Liver (tissue), 9 donors: ENCODE data around the gene BRAF. TPM values are rescaled to one million over a fixed set of nuclear protein-coding genes. Genes with fewer than 3 reads are reported as not detected.

Experiments
- DNase-seq: peaks from one replicate; pipeline ENCODE4 v3.0.0-alpha.2; 2017; ENCODE audit warnings: low spot score
- H3K27ac ChIP-seq, 2 donors: one replicate each; pipeline ENCODE4 v1.7.0; 2013; ENCODE audit warnings: inconsistent platforms in 2 of 2, low read length in 2 of 2, control low read depth in 1 of 2, low read depth in 1 of 2, mild to moderate bottlenecking in 1 of 2
- H3K27me3 ChIP-seq, 4 donors: one replicate each; pipeline versions ENCODE4 v1.6.1 to v1.7.0; 2013; ENCODE audit warnings: low read length in 3 of 4, inconsistent platforms in 1 of 4, mild to moderate bottlenecking in 1 of 4, moderate library complexity in 1 of 4; ENCODE audit not compliant: control insufficient read depth in 4 of 4, insufficient read depth in 4 of 4
- H3K36me3 ChIP-seq, 4 donors: one replicate each; pipeline versions ENCODE4 v1.6.1 to v1.7.0; 2013; ENCODE audit warnings: low read length in 3 of 4, mild to moderate bottlenecking in 3 of 4, low read depth in 1 of 4, moderate library complexity in 1 of 4; ENCODE audit not compliant: control insufficient read depth in 4 of 4, insufficient read depth in 3 of 4
- H3K4me1 ChIP-seq, 4 donors: one replicate each; pipeline versions ENCODE4 v1.6.1 to v1.7.0; 2013; ENCODE audit warnings: low read length in 3 of 4, mild to moderate bottlenecking in 3 of 4, moderate library complexity in 1 of 4; ENCODE audit not compliant: control insufficient read depth in 4 of 4, insufficient read depth in 4 of 4
- H3K4me3 ChIP-seq, 3 donors: one replicate each; pipeline versions ENCODE4 v1.6.1 to v1.7.0; 2013; ENCODE audit warnings: low read length in 3 of 3, control low read depth in 1 of 3, low read depth in 1 of 3, mild to moderate bottlenecking in 1 of 3
- H3K9ac ChIP-seq, 2 donors: one replicate each; pipeline ENCODE4 v1.7.0; 2013; ENCODE audit warnings: low read length in 2 of 2, mild to moderate bottlenecking in 2 of 2, moderate library complexity in 2 of 2, control low read depth in 1 of 2, low read depth in 1 of 2
- H3K9me3 ChIP-seq, 4 donors: one replicate each; pipeline versions ENCODE4 v1.6.1 to v1.7.0; 2013; ENCODE audit warnings: low read length in 3 of 4; ENCODE audit not compliant: control insufficient read depth in 4 of 4
- CTCF ChIP-seq: fragments of 150-350 bp; IDR thresholded peaks from 2 replicates; pipeline ENCODE4 v1.5.1; 2017; ENCODE audit warnings: improper control_type of control experiment, low read depth, low read length; ENCODE audit not compliant: missing input control
- EGR1 ChIP-seq, 2 donors: IDR thresholded peaks; 2 replicates each; pipeline ENCODE4 v1.6.1; 2016 to 2018; ENCODE audit warnings: antibody characterized with exemption in 2 of 2, low read depth in 2 of 2
- FOXA2 ChIP-seq: IDR thresholded peaks from 2 replicates; pipeline ENCODE4 v1.6.1; 2016; ENCODE audit warnings: antibody characterized with exemption
- HNF4A ChIP-seq, 2 donors: conservative IDR thresholded peaks; 2 replicates each; pipeline ENCODE4 v1.6.1; 2016; ENCODE audit warnings: antibody characterized with exemption in 2 of 2, mild to moderate bottlenecking in 2 of 2
- JUND ChIP-seq, 2 donors: IDR thresholded peaks; 2 replicates each; pipeline ENCODE4 v1.6.1; 2016; ENCODE audit warnings: antibody characterized with exemption in 2 of 2
- MAX ChIP-seq: IDR thresholded peaks from 2 replicates; pipeline ENCODE4 v1.6.1; 2016; ENCODE audit warnings: antibody characterized with exemption
- NR2F2 ChIP-seq: IDR thresholded peaks from 2 replicates; pipeline ENCODE4 v1.6.1; 2016; ENCODE audit warnings: antibody characterized with exemption
- RXRA ChIP-seq, 2 donors: IDR thresholded peaks; 2 replicates each; pipeline ENCODE4 v1.6.1; 2017 to 2018; ENCODE audit warnings: antibody characterized with exemption in 2 of 2, mild to moderate bottlenecking in 1 of 2
- SP1 ChIP-seq: IDR thresholded peaks from 2 replicates; pipeline ENCODE4 v1.6.1; 2018; ENCODE audit warnings: antibody characterized with exemption, mild to moderate bottlenecking
- YY1 ChIP-seq: IDR thresholded peaks from 2 replicates; pipeline ENCODE4 v1.6.1; 2016; ENCODE audit warnings: antibody characterized with exemption, mild to moderate bottlenecking
- WGBS: extraction: QIAGEN DNeasy Blood & Tissue Kit; methylation state at CpG from one replicate; pipeline ENCODE4 v1.1.7; 2013; 5-methylcytosine and 5-hydroxymethylcytosine counted together
- polyA plus RNA-seq, 2 donors: library from polyadenylated mRNA; stranded (reverse) in 1 of 2; unstranded in 1 of 2; fragments of 200-250 nt in 1 of 2; fragments of >200 nt in 1 of 2; fragmentation: Nextera tagmentation in 1 of 2; extraction: Ambion mirVana in 1 of 2; gene quantifications; one replicate each; pipeline versions ENCODE4 v1.2.1 to v1.2.3, GENCODE V29; 2013 to 2015
- total RNA-seq, 2 donors: library from RNA; depleted of rRNA; stranded (reverse); fragments of >200 nt; gene quantifications; one replicate each; pipeline ENCODE4 v1.2.3, GENCODE V29; 2014
- TF ChIP-seq, protein P1 (sequence below): IDR thresholded peaks from 2 replicates; pipeline ENCODE4 v1.6.1; 2016; ENCODE audit warnings: antibody characterized with exemption, mild to moderate bottlenecking
- TF ChIP-seq, protein P2 (sequence below): IDR thresholded peaks from 2 replicates; pipeline ENCODE4 v1.6.1; 2016; ENCODE audit warnings: antibody characterized with exemption
- donor health status: healthy.
- donor health status: healthy.
- donor health status: healthy.
- donor health status: healthy.
- donor health status: healthy.

The BRAF gene
- total and polyA plus RNA-seq, 4 donors = 2.6 to 21.9 (median 14.0) TPM

DNA sequence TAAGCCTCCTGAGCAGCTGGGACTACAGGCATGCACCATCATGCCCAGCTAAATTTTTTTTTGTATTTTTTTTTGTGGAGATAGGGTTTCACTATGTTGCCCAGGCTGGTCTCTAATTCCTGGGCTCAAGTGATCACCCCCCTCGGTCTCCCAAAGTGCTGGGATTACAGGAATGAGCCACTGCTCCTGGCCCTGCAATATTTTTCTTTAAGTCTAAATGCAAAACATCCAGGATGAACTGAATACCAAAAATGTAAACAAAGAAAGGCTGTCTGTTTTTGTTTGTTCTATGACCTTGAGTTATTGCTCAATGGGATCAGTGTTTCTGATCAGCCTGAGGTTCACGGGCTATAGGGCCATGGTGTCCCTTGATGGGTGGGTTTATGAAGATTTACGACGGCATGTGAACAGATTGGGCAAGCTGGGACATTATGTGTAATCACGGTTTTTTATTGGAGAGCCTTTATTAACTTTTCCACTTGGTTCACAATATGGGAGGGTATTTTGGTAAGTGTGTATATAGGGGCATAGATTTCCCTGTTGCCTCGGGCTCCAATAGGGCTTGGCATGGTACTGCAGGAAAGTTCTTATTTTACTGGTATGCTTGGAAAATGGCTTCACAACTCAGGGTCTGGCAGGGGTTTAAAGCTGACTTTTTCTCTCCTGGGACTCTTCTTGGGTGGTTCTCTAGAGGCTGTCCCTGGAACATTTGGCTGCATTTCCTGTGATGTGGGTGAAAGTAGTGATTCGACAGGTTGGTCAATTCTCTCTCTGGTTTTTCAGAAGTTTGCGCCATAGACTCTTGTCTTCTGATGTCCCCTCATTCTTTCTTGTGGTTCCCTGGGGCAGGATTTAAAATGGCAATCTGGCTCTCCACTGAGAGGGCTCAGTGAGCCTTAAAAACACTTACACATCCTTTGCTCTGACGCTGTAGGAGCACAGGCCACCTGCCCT, 48.4 kb upstream of the BRAF start (continued):
- TF ChIP-seq MAX (no peak), JUND (IDR thresholded peaks at IDR 0.05) (no peak)

- DNase-seq = no peak
- H3K27me3 ChIP-seq = no peaks in the 10 kb centered on the region
- WGBS = 51% methylated on average over 2 of the region's 2 CpGs
Measured at GRCh38 chr7:140972344-140972743, 47.6 kb upstream of the BRAF start.

DNA sequence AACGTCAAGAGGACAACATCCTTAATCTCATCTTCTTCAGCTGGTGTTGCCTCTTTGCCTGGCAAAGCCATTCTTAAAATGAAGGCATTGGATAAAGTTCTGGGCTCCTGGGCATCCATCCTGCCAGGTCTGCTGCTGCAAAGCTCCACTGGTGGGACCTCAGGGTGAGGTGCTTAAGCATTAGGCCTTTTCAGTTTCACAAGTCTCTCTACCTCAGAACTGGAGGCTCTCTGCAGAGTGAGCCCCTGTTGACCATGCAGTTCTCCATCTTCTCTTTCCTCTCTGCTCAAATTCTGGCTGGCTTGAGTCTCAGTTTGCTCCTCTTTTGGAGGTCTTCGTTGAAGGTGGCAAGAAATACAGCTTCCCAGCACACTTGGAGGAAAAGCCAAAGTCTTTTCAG, 42.7 kb upstream of the BRAF start:
- Histone ChIP-seq H3K27me3 (no peaks in the 10 kb centered on the region), H3K9ac (no peak overlapping the region), H3K4me3 (no peak overlapping the region), H3K36me3 (no peaks in the 10 kb centered on the region), H3K9me3 (no peaks in the 10 kb centered on the region), H3K4me1 (peaks cover 0 to 5% (median 2%) of the 10 kb centered on the region in 4 donors), H3K27ac (no peak overlapping the region)
- DNase-seq = no peak
- 79% methylated on average over 2 of the region's 2 CpGs for WGBS
- TF ChIP-seq RXRA (IDR thresholded peaks at IDR 0.05) (no peak), CTCF (no peak), JUND (IDR thresholded peaks at IDR 0.05) (no peak), SP1 (no peak), EGR1 (IDR thresholded peaks at IDR 0.05; ENCODE audit: low read depth in 2 of 2) (no peak)
- TF ChIP-seq, protein P1, sequence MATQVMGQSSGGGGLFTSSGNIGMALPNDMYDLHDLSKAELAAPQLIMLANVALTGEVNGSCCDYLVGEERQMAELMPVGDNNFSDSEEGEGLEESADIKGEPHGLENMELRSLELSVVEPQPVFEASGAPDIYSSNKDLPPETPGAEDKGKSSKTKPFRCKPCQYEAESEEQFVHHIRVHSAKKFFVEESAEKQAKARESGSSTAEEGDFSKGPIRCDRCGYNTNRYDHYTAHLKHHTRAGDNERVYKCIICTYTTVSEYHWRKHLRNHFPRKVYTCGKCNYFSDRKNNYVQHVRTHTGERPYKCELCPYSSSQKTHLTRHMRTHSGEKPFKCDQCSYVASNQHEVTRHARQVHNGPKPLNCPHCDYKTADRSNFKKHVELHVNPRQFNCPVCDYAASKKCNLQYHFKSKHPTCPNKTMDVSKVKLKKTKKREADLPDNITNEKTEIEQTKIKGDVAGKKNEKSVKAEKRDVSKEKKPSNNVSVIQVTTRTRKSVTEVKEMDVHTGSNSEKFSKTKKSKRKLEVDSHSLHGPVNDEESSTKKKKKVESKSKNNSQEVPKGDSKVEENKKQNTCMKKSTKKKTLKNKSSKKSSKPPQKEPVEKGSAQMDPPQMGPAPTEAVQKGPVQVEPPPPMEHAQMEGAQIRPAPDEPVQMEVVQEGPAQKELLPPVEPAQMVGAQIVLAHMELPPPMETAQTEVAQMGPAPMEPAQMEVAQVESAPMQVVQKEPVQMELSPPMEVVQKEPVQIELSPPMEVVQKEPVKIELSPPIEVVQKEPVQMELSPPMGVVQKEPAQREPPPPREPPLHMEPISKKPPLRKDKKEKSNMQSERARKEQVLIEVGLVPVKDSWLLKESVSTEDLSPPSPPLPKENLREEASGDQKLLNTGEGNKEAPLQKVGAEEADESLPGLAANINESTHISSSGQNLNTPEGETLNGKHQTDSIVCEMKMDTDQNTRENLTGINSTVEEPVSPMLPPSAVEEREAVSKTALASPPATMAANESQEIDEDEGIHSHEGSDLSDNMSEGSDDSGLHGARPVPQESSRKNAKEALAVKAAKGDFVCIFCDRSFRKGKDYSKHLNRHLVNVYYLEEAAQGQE = no peak

More at GRCh38 chr7:140972344-140972743, 47.6 kb upstream of the BRAF start:
- Histone ChIP-seq H3K4me1 (peaks cover 3 to 30% (median 21%) of the 10 kb centered on the region in 4 donors), H3K27ac (no peak overlapping the region), H3K36me3 (no peaks in the 10 kb centered on the region), H3K4me3 (no peak overlapping the region), H3K9ac (no peak overlapping the region), H3K9me3 (no peaks in the 10 kb centered on the region)
- TF ChIP-seq, protein P2, sequence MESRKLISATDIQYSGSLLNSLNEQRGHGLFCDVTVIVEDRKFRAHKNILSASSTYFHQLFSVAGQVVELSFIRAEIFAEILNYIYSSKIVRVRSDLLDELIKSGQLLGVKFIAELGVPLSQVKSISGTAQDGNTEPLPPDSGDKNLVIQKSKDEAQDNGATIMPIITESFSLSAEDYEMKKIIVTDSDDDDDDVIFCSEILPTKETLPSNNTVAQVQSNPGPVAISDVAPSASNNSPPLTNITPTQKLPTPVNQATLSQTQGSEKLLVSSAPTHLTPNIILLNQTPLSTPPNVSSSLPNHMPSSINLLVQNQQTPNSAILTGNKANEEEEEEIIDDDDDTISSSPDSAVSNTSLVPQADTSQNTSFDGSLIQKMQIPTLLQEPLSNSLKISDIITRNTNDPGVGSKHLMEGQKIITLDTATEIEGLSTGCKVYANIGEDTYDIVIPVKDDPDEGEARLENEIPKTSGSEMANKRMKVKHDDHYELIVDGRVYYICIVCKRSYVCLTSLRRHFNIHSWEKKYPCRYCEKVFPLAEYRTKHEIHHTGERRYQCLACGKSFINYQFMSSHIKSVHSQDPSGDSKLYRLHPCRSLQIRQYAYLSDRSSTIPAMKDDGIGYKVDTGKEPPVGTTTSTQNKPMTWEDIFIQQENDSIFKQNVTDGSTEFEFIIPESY = no peak
- TF ChIP-seq JUND (IDR thresholded peaks at IDR 0.05) (no peak), HNF4A (conservative IDR thresholded peaks at IDR 0.05) (peak in 1 of 2 donors; percentile 45), NR2F2 (no peak), YY1 (no peak), FOXA2 (no peak)
